Measurements from ENCODE around the gene GPHB5.

GPHB5 gene

GRCh38 chr14:63288853-63289252 lies 29.9 kb downstream of the GPHB5 start:
- TF ChIP-seq REST (IDR thresholded peaks at IDR 0.05; ENCODE audit: insufficient read depth in 1 of 2, low read depth in 2 of 2, low read length in 2 of 2) (no peak), TAF1 (IDR thresholded peaks at IDR 0.05; ENCODE audit: borderline replicate concordance, insufficient read depth, low read length) (no peak), SIN3A (IDR thresholded peaks at IDR 0.05; ENCODE audit: borderline replicate concordance, insufficient read depth, low read length) (no peak), FOXP2 (optimal IDR thresholded peaks at IDR 0.05; ENCODE audit: borderline replicate concordance, extremely low read depth, extremely low read length, insufficient read depth) (no peak), POLR2AphosphoS5 (IDR thresholded peaks at IDR 0.05; ENCODE audit: low read depth, low read length) (no peak)

GRCh38 chr14:63287666-63288483 lies 30.9 kb downstream of the GPHB5 start:
- TF ChIP-seq SIN3A (IDR thresholded peaks at IDR 0.05; ENCODE audit: borderline replicate concordance, insufficient read depth, low read length) (no peak), REST (IDR thresholded peaks at IDR 0.05; ENCODE audit: insufficient read depth in 1 of 2, low read depth in 2 of 2, low read length in 2 of 2) (no peak), FOXP2 (optimal IDR thresholded peaks at IDR 0.05; ENCODE audit: borderline replicate concordance, extremely low read depth, extremely low read length, insufficient read depth) (no peak), POLR2AphosphoS5 (IDR thresholded peaks at IDR 0.05; ENCODE audit: low read depth, low read length) (no peak), TAF1 (IDR thresholded peaks at IDR 0.05; ENCODE audit: borderline replicate concordance, insufficient read depth, low read length) (no peak)

GRCh38 chr14:63286071-63286470 lies 32.7 kb downstream of the GPHB5 start:
- TF ChIP-seq REST (IDR thresholded peaks at IDR 0.05; ENCODE audit: insufficient read depth in 1 of 2, low read depth in 2 of 2, low read length in 2 of 2) (no peak), POLR2AphosphoS5 (IDR thresholded peaks at IDR 0.05; ENCODE audit: low read depth, low read length) (no peak), SIN3A (IDR thresholded peaks at IDR 0.05; ENCODE audit: borderline replicate concordance, insufficient read depth, low read length) (no peak), TAF1 (IDR thresholded peaks at IDR 0.05; ENCODE audit: borderline replicate concordance, insufficient read depth, low read length) (no peak), FOXP2 (optimal IDR thresholded peaks at IDR 0.05; ENCODE audit: borderline replicate concordance, extremely low read depth, extremely low read length, insufficient read depth) (no peak)

- TF ChIP-seq FOXP2 (optimal IDR thresholded peaks at IDR 0.05; ENCODE audit: borderline replicate concordance, extremely low read depth, extremely low read length, insufficient read depth) (no peak), REST (IDR thresholded peaks at IDR 0.05; ENCODE audit: insufficient read depth in 1 of 2, low read depth in 2 of 2, low read length in 2 of 2) (no peak), SIN3A (IDR thresholded peaks at IDR 0.05; ENCODE audit: borderline replicate concordance, insufficient read depth, low read length) (no peak), POLR2AphosphoS5 (IDR thresholded peaks at IDR 0.05; ENCODE audit: low read depth, low read length) (no peak), TAF1 (IDR thresholded peaks at IDR 0.05; ENCODE audit: borderline replicate concordance, insufficient read depth, low read length) (no peak)
Measured at GRCh38 chr14:63283884-63284248, 34.9 kb downstream of the GPHB5 start.
